T-cell (primary cell): ENCODE results near the gene OR51T1. TPM values are rescaled to one million over a fixed set of nuclear protein-coding genes. Genes with fewer than 3 reads are reported as not detected.

Experiments
- ATAC-seq, 4 experiments: fragments of 200-7000 bp in 3 of 4; fragments of 150-1000 bp in 1 of 4; cut with Tn5 transposase; replicated peaks in 1 of 4; 1 replicate in 3 of 4; 2 replicates in 1 of 4; pipeline ENCODE4 v1.10.0; 2021; ENCODE audit warnings: moderate library complexity in 3 of 4, mild to moderate bottlenecking in 2 of 4, moderate number of reproducible peaks in 1 of 4
- CTCF ChIA-PET, 2 donors: fragments of 300-600 bp; sonication (Branson Sonifier 250); formaldehyde crosslinking; loops; one replicate each; lab custom pipeline; 2022; ENCODE audit warnings: antibody characterized with exemption in 2 of 2; lab: Charles Lee
- POLR2A ChIA-PET, 2 donors: fragments of 300-600 bp; sonication (Branson Sonifier 250); formaldehyde crosslinking; loops; one replicate each; lab custom pipeline; 2022; ENCODE audit warnings: antibody characterized with exemption in 2 of 2; lab: Charles Lee
- DNase-seq, 35 experiments: peaks; one replicate each; pipeline versions ENCODE4 v3.0.0 to v3.0.0-alpha.2; 2013 to 2023
- H3K27ac ChIP-seq: one replicate; pipeline ENCODE4 v1.5.1; 2013; ENCODE audit warnings: low read length
- H3K27me3 ChIP-seq, 2 experiments: replicated peaks in 1 of 2; 1 replicate in 1 of 2; 2 replicates in 1 of 2; pipeline versions ENCODE4 v1.6.1 to v1.7.0; 2013; ENCODE audit warnings: low read length in 1 of 2, mixed read lengths in 1 of 2; ENCODE audit not compliant: control insufficient read depth in 2 of 2, insufficient read depth in 2 of 2; ENCODE audit errors: extremely low read depth in 1 of 2
- H3K36me3 ChIP-seq, 2 donors: 1 replicate in 1 of 2; 2 replicates in 1 of 2; pipeline versions ENCODE4 v1.6.1 to v1.7.0; 2013; ENCODE audit warnings: low read length in 1 of 2; ENCODE audit not compliant: control insufficient read depth in 2 of 2, insufficient read depth in 1 of 2; ENCODE audit errors: extremely low read depth in 1 of 2
- H3K4me1 ChIP-seq, 2 experiments: 1 replicate in 1 of 2; 2 replicates in 1 of 2; pipeline versions ENCODE4 v1.6.1 to v1.7.0; 2013; ENCODE audit warnings: low read length in 2 of 2, mixed read lengths in 1 of 2; ENCODE audit not compliant: insufficient read depth in 2 of 2, control insufficient read depth in 1 of 2; ENCODE audit errors: extremely low read depth in 1 of 2
- H3K4me3 ChIP-seq, 2 donors: 1 replicate in 1 of 2; 2 replicates in 1 of 2; pipeline versions ENCODE4 v1.5.1 to v1.7.0; 2013; ENCODE audit warnings: mild to moderate bottlenecking in 2 of 2, low read length in 1 of 2, moderate library complexity in 1 of 2; ENCODE audit not compliant: control insufficient read depth in 1 of 2; ENCODE audit errors: extremely low read depth in 1 of 2
- H3K9me3 ChIP-seq: 2 replicates; pipeline ENCODE4 v1.7.0; 2013
- H3K27ac Mint-ChIP-seq, 2 donors: one replicate each; pipeline ENCODE4 v1.8.0; 2020 to 2021; ENCODE audit warnings: mild to moderate bottlenecking in 2 of 2, mixed read lengths in 2 of 2
- H3K27me3 Mint-ChIP-seq, 2 donors: one replicate each; pipeline ENCODE4 v1.8.0; 2021 to 2022; ENCODE audit warnings: mixed read lengths in 2 of 2
- H3K36me3 Mint-ChIP-seq: one replicate; pipeline ENCODE4 v1.8.0; 2021; ENCODE audit warnings: mixed read lengths
- H3K4me1 Mint-ChIP-seq, 3 donors: one replicate each; pipeline ENCODE4 v1.8.0; 2020 to 2022; ENCODE audit warnings: mixed read lengths in 3 of 3, mild to moderate bottlenecking in 1 of 3
- H3K4me3 Mint-ChIP-seq, 3 donors: one replicate each; pipeline ENCODE4 v1.8.0; 2020 to 2022; ENCODE audit warnings: mild to moderate bottlenecking in 3 of 3, mixed read lengths in 3 of 3, moderate library complexity in 3 of 3
- H3K9me3 Mint-ChIP-seq, 3 donors: one replicate each; pipeline ENCODE4 v1.8.0; 2020 to 2022; ENCODE audit warnings: mixed read lengths in 3 of 3
- WGBS: methylation state at CpG from one replicate; pipeline ENCODE4 v1.1.5; 2013; ENCODE audit warnings: missing lambda C conversion rate; ENCODE audit not compliant: insufficient coverage; 5-methylcytosine and 5-hydroxymethylcytosine counted together
- total RNA-seq, 35 experiments: library from RNA in 6 of 35; stranded (reverse) in 6 of 35; fragments of 120-200 nt in 1 of 35; gene quantifications; one replicate each; pipeline versions ENCODE4 v1.2.1 to v1.2.4 and lab custom pipeline; 2013 to 2026

Gene OR51T1
- total RNA-seq, 5 donors from 2014 or later (not counting 1 experiment from before 2014, with no cell fraction given), result not detected

- H3K9me3 ChIP-seq, result no peaks in the 10 kb centered on the region
- H3K27me3 ChIP-seq, result no peaks in the 10 kb centered on the region
- Mint-ChIP-seq H3K36me3 (no peaks in the 10 kb centered on the region), H3K27ac (no peak overlapping the region), H3K4me1 (no peaks in the 10 kb centered on the region), H3K4me3 (no peak overlapping the region), H3K9me3 (peaks cover 0 to 5% (median 3%) of the 10 kb centered on the region in 3 donors), H3K27me3 (peaks cover 0 to 13% of the 10 kb centered on the region in 2 donors)
- no CpG with 5 or more reads among the region's 3 CpGs for WGBS
- no peak overlapping the region for H3K4me3 ChIP-seq
- ChIA-PET CTCF (no interaction called here), POLR2A (no interaction called here)
- H3K4me1 ChIP-seq, result no peaks in the 10 kb centered on the region
- no peak overlapping the region for H3K27ac ChIP-seq
- DNase-seq (no peak), ATAC-seq (no peak)
- H3K36me3 ChIP-seq, result no peaks in the 10 kb centered on the region
These were observed 4.5 kb downstream of the OR51T1 start for GRCh38 chr11:4886186-4886585.

GRCh38 chr11:4887591-4887990, 5.9 kb downstream of the OR51T1 start:
- CTCF ChIA-PET, result no interaction called here
- DNase-seq (no peak), ATAC-seq (no peak)
- H3K9me3 Mint-ChIP-seq, result peaks cover 0 to 5% (median 3%) of the 10 kb centered on the region in 3 donors
- no CpG with 5 or more reads among the region's 1 CpG for WGBS
- no peak overlapping the region for H3K27ac Mint-ChIP-seq
- peaks cover 0 to 10% of the 10 kb centered on the region in 2 donors for H3K27me3 Mint-ChIP-seq
- Histone ChIP-seq H3K27ac (no peak overlapping the region), H3K27me3 (no peaks in the 10 kb centered on the region), H3K4me1 (no peaks in the 10 kb centered on the region), H3K36me3 (no peaks in the 10 kb centered on the region), H3K9me3 (no peaks in the 10 kb centered on the region), H3K4me3 (no peak overlapping the region)
- H3K4me3 Mint-ChIP-seq, result no peak overlapping the region
- H3K36me3 Mint-ChIP-seq, result no peaks in the 10 kb centered on the region
- H3K4me1 Mint-ChIP-seq, result no peaks in the 10 kb centered on the region
- POLR2A ChIA-PET, result no interaction called here

- H3K27me3 Mint-ChIP-seq, result peaks cover 0 to 13% of the 10 kb centered on the region in 2 donors
- peaks cover 0 to 5% (median 3%) of the 10 kb centered on the region in 3 donors for H3K9me3 Mint-ChIP-seq
- H3K4me1 Mint-ChIP-seq, result no peaks in the 10 kb centered on the region
- H3K36me3 ChIP-seq, result no peaks in the 10 kb centered on the region
- POLR2A ChIA-PET, result no interaction called here
- no peaks in the 10 kb centered on the region for H3K4me1 ChIP-seq
- WGBS, result 82% methylated on average over 2 of the region's 2 CpGs
- H3K9me3 ChIP-seq, result no peaks in the 10 kb centered on the region
- no peak overlapping the region for H3K27ac Mint-ChIP-seq
- H3K4me3 ChIP-seq, result no peak overlapping the region
- no peak for DNase-seq
- no peaks in the 10 kb centered on the region for H3K36me3 Mint-ChIP-seq
- ATAC-seq, result no peak
- H3K27me3 ChIP-seq, result no peaks in the 10 kb centered on the region
- H3K27ac ChIP-seq, result no peak overlapping the region
- CTCF ChIA-PET, result no interaction called here
- H3K4me3 Mint-ChIP-seq, result no peak overlapping the region
These were observed 8.6 kb downstream of the OR51T1 start for GRCh38 chr11:4890279-4890678.

- no peaks in the 10 kb centered on the region for H3K4me1 Mint-ChIP-seq
- H3K9me3 Mint-ChIP-seq, result peaks cover 0 to 5% (median 3%) of the 10 kb centered on the region in 3 donors
- ATAC-seq, result no peak
- H3K27ac Mint-ChIP-seq, result no peak overlapping the region
- no peak overlapping the region for H3K27ac ChIP-seq
- no peaks in the 10 kb centered on the region for H3K9me3 ChIP-seq
- H3K4me3 ChIP-seq, result no peak overlapping the region
- CTCF ChIA-PET, result no interaction called here
- H3K27me3 Mint-ChIP-seq, result peaks cover 0 to 13% of the 10 kb centered on the region in 2 donors
- WGBS, result no CpG with 5 or more reads among the region's 1 CpG
- no peak for DNase-seq
- H3K27me3 ChIP-seq, result no peaks in the 10 kb centered on the region
- no peaks in the 10 kb centered on the region for H3K36me3 Mint-ChIP-seq
- POLR2A ChIA-PET, result no interaction called here
- H3K4me1 ChIP-seq, result no peaks in the 10 kb centered on the region
- H3K4me3 Mint-ChIP-seq, result no peak overlapping the region
- H3K36me3 ChIP-seq, result no peaks in the 10 kb centered on the region
These were observed 10.4 kb downstream of the OR51T1 start for GRCh38 chr11:4891996-4892640.

GRCh38 chr11:4903484-4903883, 21.8 kb downstream of the OR51T1 start, which contains the start of gene OR51A7:
TSS of gene OR51A7 (plus strand) at chr11:4903783. CDS start at chr11:4907370, 3,587 bp downstream.
- H3K4me3 ChIP-seq, result no peak within 1 kb of the TSS
- ATAC-seq, result no peak
- DNase-seq, result no peak
- Mint-ChIP-seq H3K4me3 (no peak within 1 kb of the TSS), H3K4me1 (no peaks in the 10 kb centered on the region), H3K27me3 (peaks cover 0 to 6% of the 10 kb centered on the region in 2 donors), H3K9me3 (peaks cover 0 to 9% (median 0%) of the 10 kb centered on the region in 3 donors), H3K27ac (no peak within 1 kb of the TSS), H3K36me3 (no peaks in the 10 kb centered on the region)
- POLR2A ChIA-PET, result no interaction called here
- H3K27ac ChIP-seq, result no peak within 1 kb of the TSS
- no peaks in the 10 kb centered on the region for H3K9me3 ChIP-seq
- CTCF ChIA-PET, result no interaction called here
- no peaks in the 10 kb centered on the region for H3K36me3 ChIP-seq
- no peaks in the 10 kb centered on the region for H3K4me1 ChIP-seq
- H3K27me3 ChIP-seq, result no peaks in the 10 kb centered on the region

- H3K4me3 Mint-ChIP-seq, result no peak overlapping the region
- H3K27me3 Mint-ChIP-seq, result peaks cover 0 to 17% of the 10 kb centered on the region in 2 donors
- H3K9me3 Mint-ChIP-seq, result no peaks in the 10 kb centered on the region
- Histone ChIP-seq H3K36me3 (no peaks in the 10 kb centered on the region), H3K4me1 (no peaks in the 10 kb centered on the region), H3K9me3 (no peaks in the 10 kb centered on the region), H3K27ac (no peak overlapping the region), H3K27me3 (no peaks in the 10 kb centered on the region), H3K4me3 (no peak overlapping the region)
- ChIA-PET CTCF (no interaction called here), POLR2A (no interaction called here)
- ATAC-seq (no peak), DNase-seq (no peak)
- H3K36me3 Mint-ChIP-seq, result no peaks in the 10 kb centered on the region
- no peaks in the 10 kb centered on the region for H3K4me1 Mint-ChIP-seq
- H3K27ac Mint-ChIP-seq, result no peak overlapping the region
These were observed 34.9 kb downstream of the OR51T1 start for GRCh38 chr11:4916581-4916980.

- no peak within 1 kb of the TSS for H3K27ac ChIP-seq
- no peak for ATAC-seq
- Mint-ChIP-seq H3K4me3 (no peak within 1 kb of the TSS), H3K36me3 (no peaks in the 10 kb centered on the region), H3K9me3 (no peaks in the 10 kb centered on the region), H3K4me1 (no peaks in the 10 kb centered on the region), H3K27me3 (peaks cover 7 to 14% of the 10 kb centered on the region in 2 donors), H3K27ac (no peak within 1 kb of the TSS)
- no peaks in the 10 kb centered on the region for H3K9me3 ChIP-seq
- no peak within 1 kb of the TSS for H3K4me3 ChIP-seq
- DNase-seq, result no peak
- H3K27me3 ChIP-seq, result no peaks in the 10 kb centered on the region
- H3K36me3 ChIP-seq, result no peaks in the 10 kb centered on the region
- ChIA-PET POLR2A (no interaction called here), CTCF (no interaction called here)
- no CpG with 5 or more reads among the region's 4 CpGs for WGBS
- no peaks in the 10 kb centered on the region for H3K4me1 ChIP-seq
These were observed 37.5 kb downstream of the OR51T1 start, which contains the start of gene OR51G2 for GRCh38 chr11:4919250-4919649. TSS of gene OR51G2 (minus strand) at chr11:4919350. CDS start at chr11:4915663, 3,687 bp downstream.
